Right renal cortex interstitium (tissue), 3 donors: Measurements from ENCODE around the gene ZFYVE9. TPM values are rescaled to one million over a fixed set of nuclear protein-coding genes. Genes with fewer than 3 reads are reported as not detected.
A peak's percentile ranks its signal among the peaks of the same experiment; 100 is the strongest.
"Not testable (repeated sequence)": the region's sequence is repeated elsewhere in the genome, so short reads cannot be mapped to it uniquely, and the experiment has no call there.

ENCODE experiments used
- DNase-seq, 3 donors: peaks; one replicate each; pipeline ENCODE4 v3.0.0-alpha.2; 2013; ENCODE audit warnings: low read depth in 3 of 3, low spot score in 2 of 3
- polyA plus RNA-seq, 3 donors: library from polyadenylated mRNA; unstranded; fragments of 120-200 nt; gene quantifications; one replicate each; pipeline ENCODE4 v1.2.1, GENCODE V29; 2013; ENCODE audit not compliant: insufficient read length in 3 of 3

The ZFYVE9 gene, protein sequence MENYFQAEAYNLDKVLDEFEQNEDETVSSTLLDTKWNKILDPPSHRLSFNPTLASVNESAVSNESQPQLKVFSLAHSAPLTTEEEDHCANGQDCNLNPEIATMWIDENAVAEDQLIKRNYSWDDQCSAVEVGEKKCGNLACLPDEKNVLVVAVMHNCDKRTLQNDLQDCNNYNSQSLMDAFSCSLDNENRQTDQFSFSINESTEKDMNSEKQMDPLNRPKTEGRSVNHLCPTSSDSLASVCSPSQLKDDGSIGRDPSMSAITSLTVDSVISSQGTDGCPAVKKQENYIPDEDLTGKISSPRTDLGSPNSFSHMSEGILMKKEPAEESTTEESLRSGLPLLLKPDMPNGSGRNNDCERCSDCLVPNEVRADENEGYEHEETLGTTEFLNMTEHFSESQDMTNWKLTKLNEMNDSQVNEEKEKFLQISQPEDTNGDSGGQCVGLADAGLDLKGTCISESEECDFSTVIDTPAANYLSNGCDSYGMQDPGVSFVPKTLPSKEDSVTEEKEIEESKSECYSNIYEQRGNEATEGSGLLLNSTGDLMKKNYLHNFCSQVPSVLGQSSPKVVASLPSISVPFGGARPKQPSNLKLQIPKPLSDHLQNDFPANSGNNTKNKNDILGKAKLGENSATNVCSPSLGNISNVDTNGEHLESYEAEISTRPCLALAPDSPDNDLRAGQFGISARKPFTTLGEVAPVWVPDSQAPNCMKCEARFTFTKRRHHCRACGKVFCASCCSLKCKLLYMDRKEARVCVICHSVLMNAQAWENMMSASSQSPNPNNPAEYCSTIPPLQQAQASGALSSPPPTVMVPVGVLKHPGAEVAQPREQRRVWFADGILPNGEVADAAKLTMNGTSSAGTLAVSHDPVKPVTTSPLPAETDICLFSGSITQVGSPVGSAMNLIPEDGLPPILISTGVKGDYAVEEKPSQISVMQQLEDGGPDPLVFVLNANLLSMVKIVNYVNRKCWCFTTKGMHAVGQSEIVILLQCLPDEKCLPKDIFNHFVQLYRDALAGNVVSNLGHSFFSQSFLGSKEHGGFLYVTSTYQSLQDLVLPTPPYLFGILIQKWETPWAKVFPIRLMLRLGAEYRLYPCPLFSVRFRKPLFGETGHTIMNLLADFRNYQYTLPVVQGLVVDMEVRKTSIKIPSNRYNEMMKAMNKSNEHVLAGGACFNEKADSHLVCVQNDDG (N-terminal part only)
- polyA plus RNA-seq, result 10 to 100 TPM; 36.9 to 40.9 (median 39.5) TPM

DNA sequence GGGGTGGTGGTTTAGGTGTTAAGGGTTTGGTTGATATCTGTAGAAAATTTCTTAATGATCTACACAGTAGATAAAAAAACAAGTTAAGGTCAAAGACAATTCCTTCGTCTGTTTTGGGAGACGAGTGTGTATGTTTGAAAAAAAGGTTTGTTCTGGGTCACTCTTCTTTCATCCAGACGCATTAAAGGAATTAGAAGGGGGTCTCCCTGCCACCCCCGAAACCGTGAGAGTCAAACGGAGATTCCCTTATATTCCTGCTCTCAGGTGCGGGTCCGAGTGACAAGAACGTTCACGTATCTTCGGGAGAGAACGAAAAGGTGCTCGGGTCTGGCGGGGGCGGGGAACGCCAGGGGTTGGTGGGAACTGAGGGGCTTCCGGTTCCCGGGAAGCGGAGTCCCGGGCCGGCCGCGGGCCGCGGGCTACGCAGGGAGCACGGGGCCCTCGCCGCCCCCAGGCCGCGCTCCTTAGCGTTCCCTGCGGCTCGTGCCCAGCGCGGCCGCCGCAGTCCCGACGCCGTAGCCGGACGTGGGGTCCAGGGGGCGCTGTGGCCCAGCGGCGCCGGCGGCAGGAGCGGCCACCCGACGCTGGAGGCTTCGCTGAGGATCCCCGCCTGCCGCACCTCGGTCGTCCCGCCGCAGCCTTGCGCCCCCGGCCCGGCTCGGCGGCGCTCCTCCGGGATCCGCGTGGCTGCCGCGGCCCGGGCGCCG, at the start of gene ZFYVE9:
Gene ZFYVE9 (plus strand): TSS at position 577 of the 707 bp plus-strand sequence. CDS start 91,118 bp downstream, outside the sequence.
- DNase-seq, result peak; percentile 16 to 73 (median 62)

DNA sequence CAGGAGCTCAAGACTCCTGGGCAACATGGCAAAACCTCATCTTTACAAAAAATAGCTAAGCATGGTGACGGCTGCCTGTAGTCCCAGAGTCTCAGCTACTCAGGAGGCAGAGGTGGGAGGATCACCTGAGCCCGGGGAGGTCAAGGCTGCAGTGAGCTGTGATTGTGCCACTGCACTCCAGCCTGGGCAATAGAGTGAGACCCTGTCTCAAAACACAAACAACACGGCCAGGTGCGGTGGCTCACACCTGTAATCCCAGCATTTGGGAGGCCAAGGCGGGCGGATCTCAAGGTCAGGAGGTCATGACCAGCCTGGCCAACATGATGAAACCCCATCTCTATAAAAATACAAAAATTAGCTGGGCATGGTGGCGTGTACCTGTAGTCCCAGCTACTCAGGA, 47.6 kb upstream of the ZFYVE9 start:
- DNase-seq, result not testable (repeated sequence)

DNA sequence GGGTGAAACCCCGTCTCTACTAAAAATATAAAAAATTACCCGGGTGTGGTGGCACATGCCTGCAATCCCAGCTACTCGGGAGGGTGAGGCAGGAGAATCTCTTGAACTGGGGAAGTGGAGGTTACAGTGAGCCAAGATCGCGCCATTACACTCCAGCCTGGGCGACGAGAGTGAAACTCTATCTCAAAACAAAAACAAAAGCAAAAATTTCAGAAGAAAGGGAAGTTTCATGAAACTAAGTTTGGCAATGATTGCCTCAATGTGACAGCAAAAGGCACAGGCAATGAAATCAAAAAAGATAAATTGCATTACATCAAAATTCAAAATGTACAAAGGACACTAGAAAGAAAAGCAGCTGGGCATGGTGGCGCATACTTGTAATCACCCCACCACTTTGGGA, 45.7 kb upstream of the ZFYVE9 start:
- DNase-seq, result no peak

DNA sequence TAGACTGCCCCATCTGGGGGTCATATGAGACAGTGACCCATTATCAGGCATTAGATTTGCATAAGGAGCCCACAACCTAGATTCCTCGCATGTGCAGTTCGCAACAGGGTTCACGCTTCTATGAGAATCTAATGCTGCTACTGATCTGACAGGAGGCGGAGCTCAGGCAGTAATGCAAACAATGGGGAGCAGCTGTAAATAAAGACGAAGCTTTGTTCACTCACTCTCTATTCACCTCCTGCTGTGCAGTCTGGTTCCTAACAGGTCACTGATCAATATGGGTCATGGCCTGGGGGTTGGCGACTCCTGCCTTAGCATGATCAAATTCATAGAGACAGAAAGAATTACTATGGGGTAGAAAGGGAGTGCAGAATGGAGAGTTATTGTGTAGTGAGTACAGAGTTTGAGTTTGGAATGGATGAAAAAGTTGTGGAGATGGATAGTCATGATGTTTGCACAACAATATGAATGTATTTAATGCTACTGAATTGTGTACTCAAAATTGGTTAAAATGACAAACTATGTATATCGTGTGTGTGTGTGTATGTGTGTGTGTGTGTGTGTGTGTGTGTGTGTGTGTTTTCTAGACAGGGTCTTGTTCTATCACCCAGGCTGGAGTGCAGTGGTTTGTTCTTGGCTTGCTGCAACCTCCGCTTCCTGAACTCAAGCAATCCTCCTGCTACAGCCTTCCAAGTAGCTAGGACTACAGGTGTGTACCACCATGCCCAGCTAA, 43.6 kb upstream of the ZFYVE9 start:
- no peak for DNase-seq

DNA sequence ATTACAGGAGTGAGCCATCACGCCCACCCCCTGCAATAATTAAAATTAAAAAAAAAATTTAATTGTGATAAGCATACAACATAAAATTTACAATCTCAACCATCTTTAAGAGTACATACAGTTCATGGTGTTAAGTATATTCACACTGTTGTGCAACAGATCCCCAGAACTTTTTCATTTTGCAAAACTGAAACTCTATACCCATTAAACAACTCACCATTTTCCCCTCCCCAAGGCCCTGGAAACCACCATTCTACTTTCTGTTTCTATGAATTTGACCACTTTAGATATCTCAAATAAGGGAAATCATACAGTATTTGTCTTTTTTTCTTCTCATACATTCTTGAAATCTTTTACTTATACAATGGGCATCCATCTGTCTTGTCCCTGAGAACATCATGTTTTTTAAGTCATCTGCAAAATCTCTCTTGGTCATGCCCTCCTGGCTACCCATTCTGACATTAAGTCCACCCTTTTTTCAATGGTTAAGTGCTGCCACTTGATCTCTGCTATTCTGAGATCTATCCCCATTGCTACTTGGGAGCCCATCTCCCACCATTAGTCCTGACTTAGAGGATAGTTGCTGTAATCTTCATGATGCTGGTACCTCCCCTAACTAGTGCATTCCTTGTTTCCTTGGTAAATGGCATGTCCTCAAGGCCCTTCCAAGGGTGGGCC, 39.4 kb upstream of the ZFYVE9 start:
- DNase-seq, result no peak

DNA sequence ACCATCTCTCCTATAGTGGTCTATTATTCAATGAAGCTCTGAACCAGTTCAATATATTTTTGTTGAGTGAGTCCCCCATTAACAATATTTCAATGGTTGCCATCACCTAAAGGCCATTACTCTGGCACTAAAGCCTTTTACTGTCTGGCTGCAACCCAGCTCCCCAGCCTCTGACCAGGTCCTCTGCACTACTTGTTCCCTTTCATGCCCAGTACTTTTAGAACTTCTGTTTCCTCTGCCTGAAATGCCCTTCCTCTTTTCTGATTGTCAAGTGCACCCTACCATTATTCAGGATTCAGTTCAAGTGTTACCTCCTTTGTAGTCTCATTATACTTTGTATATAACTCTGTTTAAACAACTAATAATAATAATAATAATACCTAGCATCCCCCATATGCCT, 30.4 kb upstream of the ZFYVE9 start:
- no peak for DNase-seq

DNA sequence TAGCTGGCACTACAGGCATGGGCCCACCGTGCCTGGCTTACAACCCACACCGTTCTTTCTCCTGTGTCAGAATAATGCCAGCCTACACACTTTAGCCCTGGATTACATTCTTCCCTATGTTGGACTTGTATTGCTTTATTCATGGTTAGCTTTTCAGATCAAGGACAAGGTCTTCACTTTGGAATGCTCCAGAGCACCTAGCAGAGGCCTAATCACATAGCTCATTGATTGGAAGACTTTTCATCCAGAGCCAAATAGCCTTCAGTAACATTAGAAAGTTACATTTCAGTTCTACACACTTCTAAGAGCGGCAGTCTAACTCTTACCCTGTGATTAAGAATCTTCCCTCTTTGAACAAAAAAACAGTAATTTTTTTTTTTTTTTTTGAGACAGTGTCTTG, 29.4 kb upstream of the ZFYVE9 start:
- DNase-seq, result no peak

DNA sequence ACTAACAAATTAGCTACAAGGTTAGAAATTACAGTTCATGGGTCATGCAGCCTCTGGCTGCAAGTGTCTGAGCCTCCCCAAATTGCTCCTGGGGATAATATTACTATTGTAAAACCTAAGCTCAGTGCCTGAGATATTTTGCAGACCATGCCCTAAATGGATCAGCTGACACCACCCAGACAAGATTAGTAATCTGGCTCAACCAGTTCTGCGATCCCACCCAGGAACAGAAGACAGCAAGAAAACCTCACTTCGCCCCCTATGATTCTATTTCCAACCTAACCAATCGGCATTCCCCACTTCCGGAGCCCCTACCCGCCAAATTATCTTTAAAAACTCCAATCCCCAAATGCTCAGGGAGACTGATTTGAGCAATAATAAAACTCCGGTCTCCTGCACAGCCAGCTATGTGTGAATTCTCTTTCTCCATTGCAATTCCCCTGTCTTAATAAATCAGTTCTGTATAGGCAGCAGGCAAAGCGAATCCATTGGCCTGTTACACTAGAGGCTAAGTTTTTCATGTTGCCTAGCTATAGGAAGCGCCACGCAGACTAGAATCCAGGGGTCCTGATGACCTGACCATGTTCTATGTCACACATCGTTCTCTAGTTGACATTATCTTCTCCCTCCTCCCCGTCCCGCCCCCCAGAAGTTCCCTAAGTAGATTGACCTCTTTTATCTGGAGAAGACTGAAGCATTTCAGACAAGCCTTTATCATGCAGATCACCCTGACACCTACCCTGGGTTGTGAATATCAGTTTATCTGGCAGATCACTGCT, 22.4 kb upstream of the ZFYVE9 start:
- no peak for DNase-seq

DNA sequence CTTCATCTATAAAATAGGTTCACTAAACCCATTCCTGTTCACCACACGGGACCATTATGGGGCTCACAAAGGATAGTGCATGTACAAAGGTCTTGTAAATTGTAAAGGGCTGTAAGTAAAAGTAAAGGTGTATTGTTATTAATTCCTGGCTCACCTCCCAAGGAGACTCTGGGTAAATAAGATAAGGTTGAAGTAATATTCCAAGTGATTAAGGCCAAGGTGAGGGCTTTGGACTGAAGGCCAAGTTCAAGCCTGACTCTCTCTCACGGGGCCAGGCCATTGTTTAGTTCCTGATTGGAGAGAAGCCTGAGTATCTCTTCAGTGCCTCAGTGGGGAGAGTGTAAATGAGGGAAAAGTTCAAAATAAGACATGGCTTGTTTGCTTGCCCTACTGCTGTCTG, 19.5 kb upstream of the ZFYVE9 start:
- DNase-seq, result no peak

DNA sequence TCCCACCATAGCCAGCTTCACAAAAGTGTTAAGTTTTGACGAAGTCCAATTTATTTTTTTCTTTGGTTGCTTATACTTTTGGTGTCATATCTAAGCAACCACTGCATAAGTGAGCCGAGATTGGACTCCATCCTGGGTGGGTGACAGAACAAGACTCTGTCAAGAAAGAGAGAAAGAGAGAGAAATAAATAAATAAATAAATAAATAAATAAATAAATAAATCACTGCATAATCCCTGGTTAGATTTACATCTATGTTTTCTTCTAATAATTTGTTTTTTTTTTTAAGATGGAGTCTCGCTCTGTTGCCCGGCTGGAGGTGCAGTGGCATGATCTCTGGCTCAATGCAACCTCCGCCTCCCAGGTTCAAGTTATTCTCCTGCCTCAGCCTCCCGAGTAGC, 18.3 kb upstream of the ZFYVE9 start:
- DNase-seq, result no peak

DNA sequence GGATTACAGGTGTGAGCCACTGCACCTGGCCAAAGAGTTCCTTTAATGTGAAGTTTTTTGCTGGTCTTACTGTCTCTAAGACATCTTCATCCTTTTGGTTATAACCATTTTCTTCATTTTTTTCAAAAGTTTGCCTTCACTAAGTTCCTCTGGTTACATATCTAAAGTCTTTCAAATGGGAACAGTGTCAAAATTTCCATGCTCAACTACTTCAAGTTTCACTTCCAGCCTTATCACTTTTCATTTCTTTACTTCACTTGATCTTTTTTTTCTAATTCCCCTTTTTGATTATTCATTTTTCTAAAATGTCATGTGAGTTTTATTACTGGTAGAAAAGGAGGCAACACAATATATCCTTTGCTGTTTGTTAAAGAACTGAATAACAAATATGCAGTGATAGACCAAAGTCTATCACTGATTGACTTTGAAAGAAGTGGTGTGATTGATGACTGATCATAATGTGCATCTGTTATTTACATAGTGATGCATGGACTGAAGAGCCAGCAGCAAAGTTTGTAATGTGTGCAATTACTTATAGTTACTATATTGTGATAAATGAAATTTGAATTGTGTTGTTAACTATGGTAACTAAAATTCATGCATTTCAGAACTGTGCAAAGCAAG, 16.0 kb upstream of the ZFYVE9 start:
- DNase-seq, result no peak

DNA sequence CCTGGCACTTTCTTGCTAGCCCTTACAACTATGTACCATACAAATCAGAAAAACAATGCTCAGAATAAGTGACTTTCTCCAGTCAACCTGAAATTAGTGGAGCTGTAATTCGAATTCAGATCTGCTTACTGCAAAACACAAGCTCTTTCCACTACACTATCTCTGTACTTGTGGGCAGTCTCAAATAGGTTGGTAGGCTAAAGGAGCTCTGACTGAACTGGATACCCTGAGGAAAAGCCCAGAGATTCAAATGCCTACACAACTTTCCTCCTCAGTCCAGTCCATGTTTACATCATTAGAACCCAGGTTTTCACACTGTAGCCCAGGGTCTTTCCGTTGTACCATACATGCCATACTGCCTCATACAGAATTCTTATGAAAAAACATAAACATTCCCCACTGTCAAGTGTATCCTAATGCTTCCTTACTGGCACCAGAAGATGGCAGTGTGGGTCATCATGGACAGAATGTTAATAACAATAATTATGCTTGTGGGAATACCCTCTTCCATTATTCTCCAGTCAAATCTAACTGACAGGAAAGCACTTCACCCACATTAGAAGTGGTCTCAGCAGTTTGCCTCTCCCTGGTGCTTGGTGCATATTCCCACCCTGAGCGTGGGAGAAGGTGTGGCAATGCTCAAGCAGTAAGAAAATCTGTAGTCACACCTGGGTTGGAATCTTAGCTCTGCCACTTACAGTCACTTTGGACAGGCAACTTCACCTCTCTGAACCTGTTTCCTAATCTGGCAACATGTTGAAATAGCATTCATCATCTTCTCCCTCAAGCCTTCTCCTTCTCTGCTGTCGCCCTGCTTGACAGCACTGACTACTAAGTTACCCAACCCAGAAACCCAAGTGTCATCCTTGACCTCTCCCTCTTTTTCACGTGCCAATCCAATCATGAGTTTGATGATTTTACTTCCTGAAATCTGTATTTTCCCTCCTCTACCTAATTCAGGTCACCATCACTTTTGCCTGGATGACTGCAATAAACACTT, 14.4 kb upstream of the ZFYVE9 start:
- DNase-seq, result peak in 1 of 3 donors; percentile 20

DNA sequence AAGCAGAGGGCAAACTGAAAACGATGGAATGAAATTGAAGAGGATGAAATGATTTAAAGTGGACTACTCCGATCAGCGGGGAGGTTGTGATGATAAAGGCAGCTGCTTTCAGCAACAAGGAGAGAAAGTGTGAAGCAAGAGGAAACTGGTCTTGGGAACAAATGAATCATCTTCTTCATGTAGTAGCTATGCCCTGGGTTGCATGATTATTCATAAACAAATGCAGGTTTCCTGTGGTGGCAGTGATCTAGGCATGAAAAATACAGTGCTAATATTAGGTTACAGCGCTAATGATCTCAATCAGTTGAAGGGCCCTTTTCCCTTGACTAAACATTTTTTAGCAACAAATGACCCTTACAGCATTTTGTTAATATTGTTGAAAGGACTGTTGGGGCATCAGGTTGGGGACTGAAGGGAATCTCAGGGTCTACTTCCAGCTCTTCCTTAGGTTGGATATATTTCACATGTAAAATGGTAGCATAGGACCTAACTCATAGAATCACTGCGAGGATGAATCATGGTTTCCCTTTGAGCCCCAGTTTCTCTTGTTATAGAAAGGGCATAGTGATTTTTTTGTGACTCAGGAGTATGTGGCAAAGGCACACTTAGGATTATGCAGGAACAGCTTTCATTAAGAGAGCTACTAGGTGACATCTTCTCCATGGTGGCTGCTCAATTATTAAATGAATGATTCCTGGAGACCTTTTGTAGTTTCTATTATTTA, 1.9 kb upstream of the ZFYVE9 start:
- DNase-seq, result no peak

DNA sequence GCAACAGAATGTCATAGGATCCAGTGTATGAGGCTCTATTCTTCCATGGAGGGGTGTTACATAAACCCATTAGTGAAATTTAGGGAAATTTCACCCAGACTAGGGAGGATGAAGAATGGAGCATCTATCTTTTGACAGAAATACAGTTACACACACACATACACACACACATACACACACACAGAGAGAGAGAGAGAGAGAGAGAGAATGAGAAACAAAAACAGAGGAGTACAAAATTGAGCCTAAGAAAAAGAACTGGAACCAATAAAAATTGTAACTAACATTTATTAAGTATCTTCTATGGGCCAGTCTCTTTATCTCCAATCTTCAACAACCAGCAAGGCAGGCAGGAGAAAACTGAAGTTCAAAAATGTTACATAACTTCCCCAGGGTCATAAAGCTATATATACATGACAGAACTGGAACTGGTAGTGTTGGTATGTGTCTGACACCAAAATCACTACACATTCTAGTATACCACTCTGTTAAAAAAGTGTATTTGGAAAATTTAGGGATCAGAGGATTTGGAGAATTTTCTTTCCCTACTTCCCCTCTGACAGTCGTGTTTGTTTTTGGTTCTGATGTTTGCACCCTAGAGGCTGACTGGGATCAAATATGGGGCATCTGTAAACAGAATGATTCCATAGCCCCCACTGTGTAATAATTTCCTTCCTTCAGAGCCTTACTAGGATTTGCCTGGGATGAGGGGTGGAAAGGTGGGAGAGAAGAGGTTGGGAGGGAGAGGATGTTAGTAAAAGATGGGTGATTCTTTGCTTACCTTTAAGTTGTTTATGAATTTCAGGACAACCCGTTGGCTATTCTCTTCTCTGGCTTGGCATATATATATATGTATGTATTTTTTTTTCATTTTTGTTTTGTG, 1.0 kb upstream of the ZFYVE9 start:
- DNase-seq, result no peak
